Hematopoietic multipotent progenitor cell treated with erythropoietin and hydrocortisone succinate and interleukin-3 and kit ligand, for 6 days (in vitro differentiated cells): ENCODE measurements around the gene PDX1.

Experiments used
- DNase-seq: peaks from one replicate; pipeline ENCODE4 v3.0.0-alpha.2; 2015

Gene PDX1

DNA sequence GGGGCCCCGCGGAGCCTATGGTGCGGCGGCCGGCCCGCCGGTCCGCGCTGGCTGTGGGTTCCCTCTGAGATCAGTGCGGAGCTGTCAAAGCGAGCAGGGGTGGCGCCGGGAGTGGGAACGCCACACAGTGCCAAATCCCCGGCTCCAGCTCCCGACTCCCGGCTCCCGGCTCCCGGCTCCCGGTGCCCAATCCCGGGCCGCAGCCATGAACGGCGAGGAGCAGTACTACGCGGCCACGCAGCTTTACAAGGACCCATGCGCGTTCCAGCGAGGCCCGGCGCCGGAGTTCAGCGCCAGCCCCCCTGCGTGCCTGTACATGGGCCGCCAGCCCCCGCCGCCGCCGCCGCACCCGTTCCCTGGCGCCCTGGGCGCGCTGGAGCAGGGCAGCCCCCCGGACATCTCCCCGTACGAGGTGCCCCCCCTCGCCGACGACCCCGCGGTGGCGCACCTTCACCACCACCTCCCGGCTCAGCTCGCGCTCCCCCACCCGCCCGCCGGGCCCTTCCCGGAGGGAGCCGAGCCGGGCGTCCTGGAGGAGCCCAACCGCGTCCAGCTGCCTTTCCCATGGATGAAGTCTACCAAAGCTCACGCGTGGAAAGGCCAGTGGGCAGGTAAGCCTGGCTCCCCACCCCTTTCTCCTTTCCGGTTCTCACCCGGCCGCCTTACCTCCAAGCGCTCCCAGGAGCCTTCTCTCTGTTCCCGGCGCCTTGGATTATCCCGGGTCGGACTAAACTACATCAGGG lies at the start of gene PDX1:
Gene PDX1 (plus strand): TSS at position 67 of the 743 bp plus-strand sequence. CDS start 139 bp downstream, at position 206.
- DNase-seq: no peak

- no peak for DNase-seq
Observed at GRCh38 chr13:27878274-27878673, 41.5 kb upstream of the PDX1 start.

GRCh38 chr13:27889471-27889870 lies 30.3 kb upstream of the PDX1 start:
- no peak for DNase-seq

- DNase-seq: no peak
Observed at GRCh38 chr13:27896726-27897125, 23.1 kb upstream of the PDX1 start.

GRCh38 chr13:27904719-27905118 lies 15.1 kb upstream of the PDX1 start:
- DNase-seq: no peak

DNA sequence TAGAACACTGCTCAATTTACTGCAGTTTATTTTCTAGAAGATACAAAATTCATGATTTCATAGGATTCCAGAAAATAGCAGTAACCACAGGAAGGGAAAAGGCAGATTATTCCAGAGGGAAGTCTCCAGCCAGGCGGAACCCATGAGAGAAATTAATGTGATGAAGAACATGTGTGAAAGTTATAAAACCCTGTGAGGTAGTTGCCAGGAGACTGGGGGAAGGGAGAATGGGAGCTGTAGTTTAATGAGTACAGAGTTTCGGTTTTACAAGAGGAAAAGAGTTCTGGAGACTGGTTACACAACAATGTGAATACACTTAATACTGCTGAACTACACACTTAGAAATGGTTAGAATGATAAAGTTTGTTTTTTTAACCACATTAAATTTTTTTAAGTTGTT lies 14.2 kb upstream of the PDX1 start:
- no peak for DNase-seq

- DNase-seq: no peak
Observed at GRCh38 chr13:27907121-27907787, 12.5 kb upstream of the PDX1 start.

- DNase-seq: no peak
Observed at GRCh38 chr13:27909378-27909777, 10.4 kb upstream of the PDX1 start.

DNA sequence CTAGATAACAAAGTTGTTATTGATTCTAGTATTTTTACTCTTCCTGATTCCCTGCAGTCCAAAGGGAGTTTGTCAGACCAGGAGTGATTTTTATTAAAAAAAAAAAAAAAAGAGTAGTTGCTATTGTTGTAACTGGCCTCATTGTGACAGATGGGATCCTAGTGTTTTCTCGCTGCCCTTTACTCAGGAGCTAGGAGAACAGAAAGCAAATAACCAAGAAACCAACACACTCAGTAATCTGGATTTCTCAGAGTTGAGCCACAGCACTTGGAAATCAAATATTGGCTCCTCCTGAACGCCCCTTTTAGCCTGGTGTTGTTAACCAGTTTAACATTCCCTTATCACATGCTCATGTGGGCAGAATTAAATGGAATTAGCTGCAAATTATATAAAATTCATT lies 8.3 kb upstream of the PDX1 start:
- DNase-seq: no peak

DNA sequence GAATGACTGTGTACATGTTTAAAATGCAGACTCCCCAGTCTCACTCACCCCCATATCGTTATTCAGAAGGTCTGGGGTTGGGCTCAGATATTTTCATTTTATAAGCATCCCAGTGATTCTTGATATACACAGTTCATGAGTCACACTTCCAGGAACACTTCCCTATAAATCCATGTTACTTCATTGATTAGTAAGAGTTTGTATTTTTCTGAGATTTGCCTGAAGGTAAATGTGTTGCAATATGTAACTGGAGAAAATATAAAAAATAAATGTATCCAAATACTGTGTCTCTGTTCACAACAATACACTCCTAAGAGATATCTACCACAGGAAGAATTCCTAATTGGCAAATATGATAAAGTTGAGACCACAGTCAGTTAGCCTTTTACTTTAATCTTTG lies 6.6 kb upstream of the PDX1 start:
- no peak for DNase-seq

DNA sequence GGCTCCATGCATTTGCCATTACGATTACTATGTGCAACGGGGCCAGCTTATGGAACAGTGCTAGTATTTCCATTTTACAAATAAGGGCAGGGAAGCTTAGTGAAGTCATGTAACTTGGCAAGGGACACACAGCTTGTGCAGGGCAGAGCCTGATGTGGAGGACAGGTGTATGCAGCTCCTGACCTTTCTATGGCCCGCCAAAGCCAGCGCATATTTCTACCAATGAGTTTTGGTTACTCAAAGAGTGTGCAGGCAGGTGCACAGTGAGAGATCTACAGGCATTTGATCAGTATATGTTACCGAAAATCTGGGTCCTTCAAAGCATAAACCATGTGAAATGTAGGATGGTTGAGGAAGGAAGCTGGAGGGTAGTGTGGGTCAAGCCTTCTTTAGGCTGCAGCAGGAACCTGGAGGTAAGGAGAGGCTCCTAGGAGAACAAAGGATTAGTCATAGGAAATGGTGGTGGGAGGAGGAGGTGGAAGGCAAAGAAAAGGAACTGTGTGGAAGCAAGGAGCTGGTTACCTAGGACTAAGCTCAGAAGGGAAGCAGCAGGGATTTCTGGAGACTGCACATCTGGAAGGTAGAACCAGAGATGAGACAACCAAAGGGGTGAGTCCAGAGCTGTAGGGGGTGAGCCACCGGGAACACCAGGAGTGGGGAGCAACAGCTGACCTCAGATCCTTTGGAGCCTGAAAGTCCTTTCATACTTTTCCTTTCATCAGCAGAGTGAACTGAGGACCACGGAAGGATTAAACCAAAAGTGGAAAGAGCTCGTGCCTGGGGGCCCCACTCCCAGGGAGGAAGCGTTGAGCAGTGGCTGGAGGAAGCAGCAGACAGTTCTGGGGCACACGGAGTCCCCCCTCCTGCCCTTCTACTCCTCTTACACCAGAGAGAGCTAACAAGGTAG lies 4.2 kb upstream of the PDX1 start:
- no peak for DNase-seq

GRCh38 chr13:27917121-27917947 lies 2.5 kb upstream of the PDX1 start:
- DNase-seq: no peak

DNA sequence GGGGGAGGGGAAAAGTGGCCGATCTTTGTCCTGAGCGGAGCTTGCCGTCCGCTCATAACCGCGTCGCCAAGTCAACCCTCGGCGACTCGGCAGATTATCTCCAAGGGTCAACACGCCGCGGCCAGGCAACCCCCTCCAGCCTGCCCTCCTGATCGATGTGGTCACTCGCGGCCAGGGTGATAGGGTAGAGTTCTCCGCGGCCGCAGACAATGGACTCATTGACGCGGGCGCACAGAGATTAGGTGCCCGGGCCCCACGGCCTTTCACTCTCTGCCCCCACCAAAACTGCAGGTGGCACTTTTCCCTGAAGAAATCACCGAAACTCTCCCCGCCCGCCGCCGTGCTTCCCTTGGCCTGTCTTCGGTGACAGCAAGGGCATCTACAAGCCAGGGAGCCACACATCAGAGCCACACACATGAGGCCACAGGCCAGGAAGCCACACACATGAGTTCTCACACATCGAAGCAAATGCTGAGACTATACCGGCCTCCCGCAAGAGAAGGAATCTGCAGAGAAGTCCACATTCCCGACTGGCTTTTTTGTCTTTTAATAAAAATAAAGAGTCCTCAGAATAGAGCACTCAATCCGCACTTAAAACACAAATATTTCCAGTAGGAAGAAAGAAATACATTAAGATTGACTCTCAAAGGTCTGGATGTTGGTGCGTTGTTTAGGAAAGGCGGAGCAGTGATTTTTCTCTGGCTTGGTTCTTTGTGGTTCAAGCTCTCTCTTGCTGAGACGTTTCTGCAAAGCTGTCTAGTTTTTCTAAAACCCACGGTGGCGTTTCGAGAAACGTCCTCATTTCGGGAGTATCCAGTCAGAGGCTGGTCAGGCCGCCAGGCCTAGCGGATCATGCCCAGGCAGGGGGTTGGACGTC lies 1.5 kb upstream of the PDX1 start:
- no peak for DNase-seq

DNA sequence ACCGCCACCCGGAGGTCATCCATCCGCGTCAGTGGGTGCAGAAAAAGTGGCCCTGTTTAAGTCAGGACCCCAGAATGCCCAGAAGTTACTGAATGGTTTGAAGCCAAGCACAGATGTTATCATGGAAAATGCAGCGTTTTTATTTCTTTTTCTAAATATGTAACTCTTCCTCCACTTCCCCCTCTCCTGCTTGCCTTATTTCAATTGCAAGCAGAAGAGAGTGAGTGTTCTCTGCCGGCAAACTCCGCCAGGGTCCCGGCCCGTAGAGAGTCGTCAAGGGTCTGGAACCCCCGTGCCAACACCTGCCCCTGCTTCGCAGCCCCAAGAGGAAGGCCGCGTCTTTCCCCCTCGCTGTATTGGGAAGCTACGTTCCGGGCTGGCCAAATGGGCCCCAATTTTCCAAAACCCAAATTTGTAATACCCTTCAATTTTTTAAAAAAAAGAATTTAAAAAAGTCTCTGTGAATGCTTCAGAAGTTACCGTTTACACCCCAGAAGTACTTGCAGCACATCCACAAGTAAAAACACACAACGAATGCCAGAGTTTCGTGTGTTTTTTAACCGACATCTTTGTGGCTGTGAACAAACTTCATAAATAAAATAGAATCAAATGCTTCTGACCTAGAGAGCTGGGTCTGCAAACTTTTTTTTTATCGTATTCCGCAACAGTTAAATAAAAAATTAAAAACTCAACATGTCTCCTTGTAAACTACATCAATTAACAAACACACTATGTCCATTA lies 712 bp upstream of the PDX1 start:
- no peak for DNase-seq

DNA sequence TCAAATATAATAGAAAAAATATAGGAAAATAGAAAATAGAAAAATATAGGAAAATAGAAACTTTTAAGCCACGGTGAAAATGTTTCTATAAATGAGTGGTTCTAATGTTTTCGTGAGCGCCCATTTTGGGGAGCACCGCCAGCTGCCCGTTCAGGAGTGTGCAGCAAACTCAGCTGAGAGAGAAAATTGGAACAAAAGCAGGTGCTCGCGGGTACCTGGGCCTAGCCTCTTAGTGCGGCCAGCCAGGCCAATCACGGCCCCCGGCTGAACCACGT lies 204 bp upstream of the PDX1 start:
- no peak for DNase-seq

- no peak for DNase-seq
Observed at GRCh38 chr13:27920677-27921420, 1.0 kb downstream of the PDX1 start.

GRCh38 chr13:27921421-27921960 lies 1.7 kb downstream of the PDX1 start:
- DNase-seq: no peak

GRCh38 chr13:27921961-27922882 lies 2.4 kb downstream of the PDX1 start:
- DNase-seq: no peak
